ENCODE results near the gene MYBPH.

DNA sequence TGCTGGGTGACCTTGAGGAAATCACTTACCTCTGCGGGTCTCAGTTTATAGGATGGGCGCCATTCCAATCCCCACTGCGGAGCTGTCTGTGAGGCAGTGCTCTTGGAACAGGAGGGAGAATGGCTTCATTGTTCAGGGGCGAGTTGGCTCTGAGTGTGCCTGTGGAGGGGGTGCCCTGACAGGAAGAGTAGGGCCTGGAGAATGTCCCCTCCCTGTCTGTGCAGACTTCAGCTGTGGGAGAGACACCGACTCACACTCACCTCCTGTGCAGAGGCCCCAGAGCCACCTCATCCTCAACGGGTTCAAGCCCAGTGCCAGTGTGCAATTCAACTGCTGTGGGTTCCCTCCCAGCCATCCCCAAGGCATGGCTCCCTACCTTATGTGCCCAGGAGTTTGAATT, 31.0 kb downstream of the MYBPH start:
- TF ChIP-seq, protein P1, sequence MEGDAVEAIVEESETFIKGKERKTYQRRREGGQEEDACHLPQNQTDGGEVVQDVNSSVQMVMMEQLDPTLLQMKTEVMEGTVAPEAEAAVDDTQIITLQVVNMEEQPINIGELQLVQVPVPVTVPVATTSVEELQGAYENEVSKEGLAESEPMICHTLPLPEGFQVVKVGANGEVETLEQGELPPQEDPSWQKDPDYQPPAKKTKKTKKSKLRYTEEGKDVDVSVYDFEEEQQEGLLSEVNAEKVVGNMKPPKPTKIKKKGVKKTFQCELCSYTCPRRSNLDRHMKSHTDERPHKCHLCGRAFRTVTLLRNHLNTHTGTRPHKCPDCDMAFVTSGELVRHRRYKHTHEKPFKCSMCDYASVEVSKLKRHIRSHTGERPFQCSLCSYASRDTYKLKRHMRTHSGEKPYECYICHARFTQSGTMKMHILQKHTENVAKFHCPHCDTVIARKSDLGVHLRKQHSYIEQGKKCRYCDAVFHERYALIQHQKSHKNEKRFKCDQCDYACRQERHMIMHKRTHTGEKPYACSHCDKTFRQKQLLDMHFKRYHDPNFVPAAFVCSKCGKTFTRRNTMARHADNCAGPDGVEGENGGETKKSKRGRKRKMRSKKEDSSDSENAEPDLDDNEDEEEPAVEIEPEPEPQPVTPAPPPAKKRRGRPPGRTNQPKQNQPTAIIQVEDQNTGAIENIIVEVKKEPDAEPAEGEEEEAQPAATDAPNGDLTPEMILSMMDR (IDR thresholded peaks at IDR 0.05): no peak
- no peak for TF ChIP-seq ZFX (IDR thresholded peaks at IDR 0.05; ENCODE audit: borderline replicate concordance)
